ENCODE results near the gene NOLC1. TPM values are rescaled to one million over a fixed set of nuclear protein-coding genes. Genes with fewer than 3 reads are reported as not detected.
"Not testable (repeated sequence)": the region's sequence is repeated elsewhere in the genome, so short reads cannot be mapped to it uniquely, and the experiment has no call there.

The NOLC1 gene
- polyA plus RNA-seq, 3 donors: 95.8 to 98.0 (median 96.2) TPM

GRCh38 chr10:102188298-102188940, 36.2 kb downstream of the NOLC1 start:
- DNase-seq (ENCODE audit: extremely low read depth in 1 of 11, low read depth in 9 of 11, low spot score in 4 of 11): no peak

GRCh38 chr10:102188941-102189898, 37.0 kb downstream of the NOLC1 start:
- DNase-seq (ENCODE audit: extremely low read depth in 1 of 11, low read depth in 9 of 11, low spot score in 4 of 11): not testable (repeated sequence)

GRCh38 chr10:102191956-102192355, 39.8 kb downstream of the NOLC1 start:
- DNase-seq (ENCODE audit: extremely low read depth in 1 of 11, low read depth in 9 of 11, low spot score in 4 of 11): no peak

GRCh38 chr10:102195296-102195870, 43.2 kb downstream of the NOLC1 start:
- DNase-seq (ENCODE audit: extremely low read depth in 1 of 11, low read depth in 9 of 11, low spot score in 4 of 11): no peak

- no peak for DNase-seq (ENCODE audit: extremely low read depth in 1 of 11, low read depth in 9 of 11, low spot score in 4 of 11)
Observed at GRCh38 chr10:102196893-102197292, 44.7 kb downstream of the NOLC1 start.

- no peak for DNase-seq (ENCODE audit: extremely low read depth in 1 of 11, low read depth in 9 of 11, low spot score in 4 of 11)
Observed at GRCh38 chr10:102198027-102198426, 45.8 kb downstream of the NOLC1 start.

- no peak for DNase-seq (ENCODE audit: extremely low read depth in 1 of 11, low read depth in 9 of 11, low spot score in 4 of 11)
Observed at GRCh38 chr10:102200751-102201640, 48.8 kb downstream of the NOLC1 start.

GRCh38 chr10:102202386-102202785, 50.2 kb downstream of the NOLC1 start:
- DNase-seq (ENCODE audit: extremely low read depth in 1 of 11, low read depth in 9 of 11, low spot score in 4 of 11): no peak

GRCh38 chr10:102208311-102209035, 56.3 kb downstream of the NOLC1 start:
- DNase-seq (ENCODE audit: extremely low read depth in 1 of 11, low read depth in 9 of 11, low spot score in 4 of 11): no peak

GRCh38 chr10:102211615-102212299, 59.6 kb downstream of the NOLC1 start:
- no peak for DNase-seq (ENCODE audit: extremely low read depth in 1 of 11, low read depth in 9 of 11, low spot score in 4 of 11)

Other genes starting within 250 kb of the NOLC1 start
- gene ARMH3, start 96.2 kb upstream of the NOLC1 start, polyA plus RNA-seq (ENCODE audit: insufficient read length in 3 of 3): 10 to 100 TPM; 18.6 to 19.0 (median 18.7) TPM
- 10 to 100 TPM; 10.3 to 14.5 (median 12.5) TPM for gene HPS6, start 87.0 kb upstream of the NOLC1 start, polyA plus RNA-seq (ENCODE audit: insufficient read length in 3 of 3)
- gene LDB1, start 32.0 kb upstream of the NOLC1 start, polyA plus RNA-seq (ENCODE audit: insufficient read length in 3 of 3): 100 to 1,000 TPM; 108 to 129 (median 118) TPM
- 10 to 100 TPM; 31.9 to 35.3 (median 34.4) TPM for gene PPRC1, start 19.3 kb upstream of the NOLC1 start, polyA plus RNA-seq (ENCODE audit: insufficient read length in 3 of 3)
- gene ELOVL3, start 73.9 kb downstream of the NOLC1 start, polyA plus RNA-seq (ENCODE audit: insufficient read length in 3 of 3): 1 to 10 TPM; 2.2 to 3.1 (median 2.9) TPM
- 1 to 10 TPM in 2 of 3 donors, under 1 TPM in 1; 0.44 to 1.4 (median 1.2) TPM for gene PITX3, start 89.1 kb downstream of the NOLC1 start, polyA plus RNA-seq (ENCODE audit: insufficient read length in 3 of 3)
- gene GBF1, start 93.1 kb downstream of the NOLC1 start, polyA plus RNA-seq (ENCODE audit: insufficient read length in 3 of 3): 10 to 100 TPM; 44.2 to 52.3 (median 49.6) TPM
- gene NFKB2, start 243.3 kb downstream of the NOLC1 start, polyA plus RNA-seq (ENCODE audit: insufficient read length in 3 of 3): 10 to 100 TPM; 15.2 to 23.8 (median 22.9) TPM

Measured in renal cortex interstitium (tissue), 11 donors.